ENCODE measurements around the gene PCGF1. TPM values are rescaled to one million over a fixed set of nuclear protein-coding genes. Genes with fewer than 3 reads are reported as not detected.

PCGF1 gene
- total and polyA plus RNA-seq, 2 of the 13 experiments (the other 11 are each of a cell fraction or from before 2014, with no cell fraction given) = 20.4 to 22.6 TPM

GRCh38 chr2:74496997-74497776 is 10.3 kb downstream of the PCGF1 start (continued):
- TF ChIP-seq SOX6 (IDR thresholded peaks at IDR 0.05) (no peak), SOX6 (CRISPR knock-in tag; IDR thresholded peaks at IDR 0.05) (peak; percentile 84), ZNF547 (CRISPR knock-in tag; IDR thresholded peaks at IDR 0.05) (0 out of 2 replicates have a peak, but pooled peaks have one; percentile 59), NFYC (CRISPR knock-in tag; IDR thresholded peaks at IDR 0.05) (no peak), DZIP1 (CRISPR knock-in tag; IDR thresholded peaks at IDR 0.05) (no peak), TFE3 (CRISPR knock-in tag; IDR thresholded peaks at IDR 0.05) (0 out of 2 replicates have a peak, but pooled peaks have one; percentile 21), HOXA5 (CRISPR knock-in tag; IDR thresholded peaks at IDR 0.05) (peak; percentile 30; the same call in 1 of the 2 replicates), PHF5A (CRISPR knock-in tag; IDR thresholded peaks at IDR 0.05; ENCODE audit: low read depth, unreplicated experiment) (peak; percentile 76), ZNF350 (CRISPR knock-in tag; IDR thresholded peaks at IDR 0.05; ENCODE audit: borderline replicate concordance, low read depth) (no peak), NCOA2 (CRISPR knock-in tag; IDR thresholded peaks at IDR 0.05) (peak; percentile 73; the same call in 1 of the 2 replicates), CENPX (CRISPR knock-in tag; IDR thresholded peaks at IDR 0.05) (no peak), ATF5 (CRISPR knock-in tag; IDR thresholded peaks at IDR 0.05; ENCODE audit: low read depth) (0 out of 2 replicates have a peak, but pooled peaks have one; percentile 26), KDM4B (CRISPR knock-in tag; IDR thresholded peaks at IDR 0.05) (0 out of 2 replicates have a peak, but pooled peaks have one; percentile 31), ZNF276 (CRISPR knock-in tag; IDR thresholded peaks at IDR 0.05; ENCODE audit: low read depth) (peak; percentile 49; the same call in 1 of the 2 replicates), RNF219 (CRISPR knock-in tag; IDR thresholded peaks at IDR 0.05) (no peak), DPF2 (CRISPR knock-in tag; IDR thresholded peaks at IDR 0.05; ENCODE audit: borderline replicate concordance, low read depth) (peak; percentile 62), ZNF782 (CRISPR knock-in tag; IDR thresholded peaks at IDR 0.05; ENCODE audit: borderline replicate concordance) (peak; percentile 45; the same call in 1 of the 2 replicates), ZNF296 (CRISPR knock-in tag; conservative IDR thresholded peaks at IDR 0.05) (no peak)
